DMS53 treated with DMSO at 0.1 percent for 48 hours (cell line): ENCODE measurements around the gene TMEM89.

Experiments used
- DNase-seq: peaks from one replicate; lab custom pipeline; 2025; ENCODE audit not compliant: unreplicated experiment; lab: John Stamatoyannopoulos, UW

Gene TMEM89

DNA sequence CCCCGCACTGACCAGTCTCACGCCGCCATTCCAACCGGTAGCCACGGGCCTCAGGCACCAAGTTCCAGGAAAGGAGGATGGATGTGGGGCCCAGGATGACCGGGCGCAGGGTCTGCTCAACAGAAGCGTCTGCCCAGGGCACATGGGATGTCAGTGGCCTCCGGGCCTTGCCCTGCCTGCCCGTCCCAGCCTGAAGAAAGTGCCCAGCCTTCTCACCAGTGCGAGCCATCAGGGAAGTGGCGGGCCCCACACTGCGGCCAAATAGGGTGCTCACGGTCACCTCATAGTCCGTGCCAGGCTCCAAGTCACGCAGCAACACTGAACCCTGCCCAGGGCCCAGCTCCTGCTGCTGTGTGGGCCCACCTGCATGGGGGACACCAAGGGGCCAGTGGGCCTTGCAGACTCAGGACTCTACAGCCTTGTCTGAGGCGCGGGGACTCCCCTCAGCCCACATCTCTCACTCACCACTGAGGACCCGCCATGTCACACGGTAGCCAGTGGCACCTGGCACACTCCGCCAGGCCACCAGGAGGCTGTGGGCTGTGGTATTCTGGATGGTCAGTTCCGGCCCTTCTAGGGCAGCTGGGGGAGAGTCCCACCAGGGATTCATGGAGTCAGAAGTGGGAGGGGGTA is 29.6 kb downstream of the TMEM89 start:
- no peak for DNase-seq

DNA sequence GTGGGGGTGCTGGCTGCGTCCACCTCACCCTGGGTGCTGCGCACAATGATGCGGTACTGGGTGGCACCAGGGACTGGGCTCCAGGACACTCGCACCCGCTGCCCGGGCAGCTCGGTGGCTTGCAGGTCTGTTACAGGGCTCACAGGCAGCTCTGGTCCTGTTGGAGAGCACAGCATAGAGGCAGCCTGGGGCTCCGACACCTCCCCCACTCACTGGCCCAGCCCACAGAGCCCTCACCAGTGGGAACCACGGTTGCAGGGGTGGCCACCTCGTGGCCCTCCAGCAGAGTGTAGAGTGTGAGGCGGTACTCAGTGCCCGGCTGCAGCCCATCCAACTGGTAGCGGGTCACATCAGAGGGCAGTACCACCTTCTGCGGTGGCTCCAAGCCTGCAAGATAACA is 30.1 kb downstream of the TMEM89 start:
- no peak for DNase-seq

DNA sequence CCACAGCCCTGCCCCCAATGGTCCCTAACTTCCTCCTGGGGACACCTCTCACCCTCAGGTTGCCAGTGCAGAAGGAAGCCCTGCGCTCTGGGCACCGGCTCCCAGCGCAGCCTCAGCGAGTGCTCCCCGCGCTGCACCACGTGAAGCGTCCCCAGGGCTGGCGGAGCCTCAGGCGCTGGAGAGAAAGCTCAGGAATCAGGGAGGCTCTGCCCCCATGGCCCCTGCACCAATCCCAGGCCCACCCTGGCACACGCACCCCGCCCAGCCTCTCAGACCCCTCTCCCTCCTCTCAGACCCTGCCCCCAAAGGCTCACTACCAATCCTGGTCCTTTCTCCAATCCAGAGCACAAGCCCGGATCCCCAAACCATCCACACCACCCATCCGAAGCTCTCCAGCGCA is 33.3 kb downstream of the TMEM89 start:
- DNase-seq, result no peak

DNA sequence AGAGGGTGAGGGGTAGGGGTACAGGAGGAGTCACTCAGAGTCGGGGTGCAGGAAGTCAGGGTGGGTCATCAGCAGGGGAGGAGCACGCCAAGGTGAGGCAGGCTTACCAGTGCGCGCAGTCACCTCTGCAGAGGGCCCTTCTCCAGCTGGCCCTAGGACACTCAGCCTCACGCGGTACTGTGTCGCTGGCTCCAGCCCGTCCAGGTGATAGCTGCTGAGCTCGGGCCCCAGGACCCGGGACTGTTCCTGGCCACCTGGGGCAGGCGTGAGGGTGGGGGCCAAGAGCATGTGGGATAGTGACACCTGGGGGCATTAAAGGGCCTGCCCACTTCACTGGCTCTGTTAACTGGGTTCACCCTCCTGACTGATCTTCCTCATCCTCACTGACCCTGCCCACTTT is 33.9 kb downstream of the TMEM89 start:
- no peak for DNase-seq

DNA sequence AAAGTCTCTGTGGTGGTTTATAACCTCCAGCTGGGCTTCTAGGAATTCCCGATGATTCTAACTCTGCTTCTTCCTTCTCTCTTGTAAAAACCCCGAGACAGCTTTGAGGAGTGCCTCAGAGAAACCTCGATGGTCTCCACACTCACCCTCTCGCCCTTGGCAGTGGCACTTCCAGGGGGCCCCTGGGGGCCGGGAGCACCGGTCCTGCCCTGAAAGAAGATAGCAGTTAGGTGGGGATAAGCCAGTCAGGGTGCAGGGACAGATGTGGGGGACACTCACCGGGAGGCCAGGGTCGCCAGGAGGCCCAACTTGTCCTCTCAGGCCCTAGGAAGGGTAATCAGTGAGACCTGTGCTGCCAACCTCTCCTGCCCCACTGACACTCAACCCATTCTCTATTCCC is 36.2 kb downstream of the TMEM89 start:
- DNase-seq, result no peak

DNA sequence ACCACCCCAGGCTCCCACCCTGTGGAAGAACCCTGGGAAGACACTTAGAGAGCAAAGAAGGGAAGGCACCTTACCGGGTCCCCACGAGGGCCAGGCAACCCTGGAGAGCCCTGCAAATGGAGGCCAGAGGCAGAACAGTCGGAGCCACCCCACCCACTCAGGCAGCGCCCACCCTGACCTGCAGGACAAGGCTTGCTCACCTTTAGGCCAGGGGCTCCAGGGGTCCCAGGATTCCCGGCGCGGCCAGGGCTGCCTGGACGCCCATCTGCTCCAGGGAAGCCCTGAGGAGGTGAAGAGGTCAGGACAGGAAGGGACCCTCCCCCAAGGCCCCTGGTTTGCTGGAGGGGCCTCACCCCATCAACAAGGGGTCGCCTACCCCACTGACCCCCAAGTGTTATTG is 36.7 kb downstream of the TMEM89 start:
- no peak for DNase-seq

DNA sequence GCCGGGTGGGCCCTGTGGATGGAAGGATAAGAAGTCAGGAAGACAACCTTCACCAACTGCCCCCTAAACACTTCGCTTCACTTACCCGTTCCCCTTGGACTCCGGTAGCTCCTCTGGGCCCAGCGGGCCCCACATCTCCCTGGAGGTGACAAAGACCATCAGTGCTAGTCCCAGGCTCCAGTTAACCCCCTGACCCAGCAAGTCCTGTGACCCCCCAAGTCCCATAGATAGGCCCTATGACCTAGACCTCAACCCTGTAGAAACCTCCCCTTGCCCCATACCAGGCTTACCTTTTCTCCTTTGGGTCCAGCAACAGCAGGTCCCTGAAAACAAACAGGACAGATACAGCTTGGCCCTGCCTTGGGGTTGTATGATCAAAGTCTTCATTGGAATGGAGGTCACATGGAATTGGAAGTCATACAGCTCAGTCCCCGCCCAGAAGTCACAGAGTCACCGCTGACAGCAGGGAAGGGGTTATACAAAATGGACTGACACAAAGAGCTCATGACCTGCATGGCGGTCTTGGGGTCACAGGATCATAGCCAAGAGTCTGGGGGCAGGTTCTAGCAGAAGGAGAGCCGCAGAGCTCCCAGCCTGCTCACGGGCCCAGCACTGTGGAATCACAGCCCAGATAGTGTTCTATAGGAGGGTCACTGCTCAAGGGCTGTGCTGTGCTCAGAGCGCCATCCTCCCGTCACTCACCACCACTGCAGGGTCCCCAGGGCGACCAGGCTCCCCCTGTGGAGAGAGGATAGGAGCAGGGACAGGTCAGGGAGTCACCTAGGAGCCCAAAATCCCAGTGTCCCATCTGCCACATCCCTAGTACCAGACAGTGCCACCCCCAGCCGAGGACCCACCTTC is 39.7 kb downstream of the TMEM89 start:
- DNase-seq, result no peak

DNA sequence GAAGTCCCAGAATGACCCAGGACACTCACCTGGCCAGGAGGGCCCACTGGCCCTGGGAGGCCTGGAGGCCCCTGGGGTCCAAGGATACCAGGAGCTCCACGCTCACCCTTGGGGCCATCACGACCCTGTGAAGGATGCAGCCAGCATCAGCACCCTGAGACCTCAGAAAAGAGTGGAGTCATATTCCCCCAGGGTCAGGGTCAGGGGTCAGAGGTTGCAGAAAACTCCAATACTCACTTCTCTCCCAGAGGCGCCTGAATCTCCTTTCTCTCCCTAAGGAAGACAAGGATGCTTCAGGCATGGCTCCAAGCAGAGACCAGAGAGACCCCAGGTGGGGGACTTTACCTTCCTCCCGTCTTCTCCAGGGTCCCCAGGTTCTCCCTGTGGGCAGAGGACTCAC is 44.9 kb downstream of the TMEM89 start:
- DNase-seq, result no peak

DNA sequence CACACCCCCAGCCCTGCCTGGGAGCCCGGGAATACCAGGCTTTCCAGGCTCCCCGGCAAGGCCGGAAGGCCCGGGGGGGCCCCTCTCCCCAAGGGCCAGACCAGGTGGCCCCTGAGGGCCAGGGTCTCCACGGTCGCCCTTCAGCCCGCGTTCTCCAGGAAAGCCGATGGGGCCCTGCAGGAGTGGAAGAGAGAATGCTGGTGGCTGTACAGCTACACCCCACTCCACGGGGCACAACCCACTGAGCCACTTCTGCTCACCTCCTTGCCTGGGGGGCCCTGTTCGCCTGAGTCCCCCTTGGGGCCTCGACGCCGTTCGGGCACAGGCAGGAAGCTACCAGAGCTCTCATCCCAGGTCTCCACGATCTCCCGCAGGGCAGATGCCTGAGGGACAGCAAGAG is 46.2 kb downstream of the TMEM89 start:
- DNase-seq, result no peak

DNA sequence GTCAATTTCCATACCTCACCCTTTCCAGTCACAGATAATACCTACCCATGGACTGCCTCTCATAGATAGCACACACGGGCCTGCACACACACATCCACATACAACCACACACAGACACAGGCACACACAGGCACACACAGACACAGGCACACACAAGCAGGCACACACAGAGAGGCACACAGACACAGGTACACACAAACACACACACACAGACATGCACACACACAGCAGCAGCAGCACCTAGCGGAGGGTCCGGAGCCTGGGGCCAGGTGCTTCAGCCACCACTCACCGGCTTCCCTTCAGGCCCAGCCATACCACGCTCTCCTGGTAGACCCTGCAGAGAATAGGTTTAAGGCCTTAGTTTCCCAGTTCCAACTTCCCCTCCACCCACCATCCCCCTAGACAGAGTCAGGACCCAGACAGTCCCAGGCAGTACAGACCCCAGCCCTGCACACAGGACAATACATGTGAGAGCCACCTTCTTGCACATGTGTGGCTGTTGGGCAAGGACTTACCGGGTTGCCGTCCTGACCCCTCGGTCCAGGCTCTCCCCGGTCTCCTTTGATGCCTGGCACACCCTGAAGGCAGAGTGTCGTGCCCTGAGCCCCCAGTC is 47.5 kb downstream of the TMEM89 start:
- DNase-seq, result no peak

DNA sequence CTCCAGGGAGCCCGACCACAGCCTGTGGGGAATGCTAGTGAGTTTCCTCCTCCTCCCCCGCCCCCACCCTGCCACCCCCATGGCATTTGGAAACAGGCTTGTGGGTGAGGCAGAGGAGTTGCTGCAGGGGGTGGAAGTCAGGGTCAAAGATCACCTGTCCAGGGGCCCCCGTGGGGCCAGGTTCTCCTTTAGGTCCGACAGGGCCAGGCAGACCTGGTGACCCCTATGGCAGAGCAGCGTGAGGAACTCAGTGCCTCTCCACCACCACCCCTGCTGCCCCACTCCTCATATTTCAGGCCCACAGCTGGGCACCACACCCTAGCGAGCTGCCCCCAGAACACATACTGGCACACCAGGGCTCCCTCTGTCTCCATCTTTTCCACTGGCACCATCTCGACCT is 49.1 kb downstream of the TMEM89 start:
- no peak for DNase-seq

DNA sequence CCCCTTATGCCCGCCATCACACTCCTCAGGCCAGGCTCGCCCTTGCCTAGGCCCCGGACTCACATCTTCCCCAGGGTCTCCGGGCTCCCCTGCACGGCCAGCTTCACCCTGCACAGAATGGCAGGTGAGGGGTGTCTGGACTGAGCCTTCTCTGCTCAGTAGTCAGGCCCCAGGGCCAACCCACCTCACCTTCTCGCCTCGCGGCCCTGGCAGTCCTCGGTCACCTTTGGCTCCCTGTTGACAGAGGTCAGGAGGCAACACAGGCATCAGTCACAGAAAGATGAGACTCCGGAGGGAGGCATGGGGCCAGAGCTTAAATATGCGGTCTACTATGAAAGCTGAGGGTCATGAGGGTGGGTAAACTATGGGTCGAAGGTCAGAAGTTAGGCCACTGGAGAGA is 49.6 kb downstream of the TMEM89 start:
- DNase-seq, result no peak
